HepG2 (cell line): ENCODE data around the gene SMYD5. TPM values are rescaled to one million over a fixed set of nuclear protein-coding genes. Genes with fewer than 3 reads are reported as not detected.

ENCODE experiments used
- ATF2 ChIP-seq: sonication (generic); formaldehyde crosslinking; IDR thresholded peaks from 2 replicates; pipeline ENCODE4 v1.4.0; 2020; ENCODE audit warnings: missing genetic modification reagents
- DDIT3 ChIP-seq: sonication (generic); formaldehyde crosslinking; IDR thresholded peaks from 2 replicates; pipeline ENCODE4 v1.4.0; 2020; ENCODE audit warnings: mild to moderate bottlenecking, missing genetic modification reagents
- ETV6 ChIP-seq: sonication (generic); formaldehyde crosslinking; conservative IDR thresholded peaks from 2 replicates; pipeline ENCODE4 v1.4.0; 2020; ENCODE audit warnings: missing genetic modification reagents
- HOXA9 ChIP-seq: sonication (generic); formaldehyde crosslinking; IDR thresholded peaks from 2 replicates; pipeline ENCODE4 v1.8.1; 2022; ENCODE audit warnings: missing genetic modification reagents, mild to moderate bottlenecking, moderate library complexity, borderline replicate concordance
- NFKB2 ChIP-seq: sonication (generic); formaldehyde crosslinking; IDR thresholded peaks from 2 replicates; pipeline ENCODE4 v1.4.0; 2020; ENCODE audit warnings: missing genetic modification reagents, borderline replicate concordance
- PAX8 ChIP-seq: sonication (generic); formaldehyde crosslinking; IDR thresholded peaks from 2 replicates; pipeline ENCODE4 v1.8.0; 2022; ENCODE audit warnings: mild to moderate bottlenecking, missing genetic modification reagents, borderline replicate concordance
- POGZ ChIP-seq: sonication (generic); formaldehyde crosslinking; IDR thresholded peaks from 2 replicates; pipeline ENCODE4 v1.4.0; 2020; ENCODE audit warnings: mild to moderate bottlenecking, missing genetic modification reagents
- RFXAP ChIP-seq: sonication (generic); formaldehyde crosslinking; IDR thresholded peaks from 2 replicates; pipeline ENCODE4 v1.4.0; 2020; ENCODE audit warnings: missing genetic modification reagents, borderline replicate concordance
- SALL2 ChIP-seq: sonication (generic); formaldehyde crosslinking; IDR thresholded peaks from 2 replicates; pipeline ENCODE4 v1.8.1; 2023; ENCODE audit warnings: mild to moderate bottlenecking, missing genetic modification reagents, inconsistent platforms
- SIN3A ChIP-seq: IDR thresholded peaks from 2 replicates; pipeline ENCODE4 v1.6.1; 2011; ENCODE audit warnings: low read depth, mild to moderate bottlenecking, control low read depth, low read length, borderline replicate concordance
- SP140L ChIP-seq: sonication (generic); formaldehyde crosslinking; IDR thresholded peaks from 2 replicates; pipeline ENCODE4 v1.4.0; 2020; ENCODE audit warnings: missing genetic modification reagents, borderline replicate concordance
- SRSF4 ChIP-seq: fragments of 200-400 bp; formaldehyde crosslinking; IDR thresholded peaks from one replicate; pipeline ENCODE4 v1.6.1; 2018; ENCODE audit warnings: mild to moderate bottlenecking, low read depth, low read length, moderate library complexity; ENCODE audit not compliant: poor library complexity, severe bottlenecking
- SRY ChIP-seq: sonication (generic); formaldehyde crosslinking; IDR thresholded peaks from 2 replicates; pipeline ENCODE4 v1.8.0; 2022; ENCODE audit warnings: mild to moderate bottlenecking, missing genetic modification reagents
- ZBTB4 ChIP-seq: sonication (generic); formaldehyde crosslinking; IDR thresholded peaks from 2 replicates; pipeline ENCODE4 v1.4.0; 2020; ENCODE audit warnings: missing genetic modification reagents, mild to moderate bottlenecking, borderline replicate concordance
- ZNF251 ChIP-seq: sonication (generic); formaldehyde crosslinking; IDR thresholded peaks from 2 replicates; pipeline ENCODE4 v1.9.0; 2021; ENCODE audit warnings: mild to moderate bottlenecking, missing genetic modification reagents
- ZNF264 ChIP-seq: sonication (generic); formaldehyde crosslinking; IDR thresholded peaks from 2 replicates; pipeline ENCODE4 v1.4.0; 2020; ENCODE audit warnings: missing genetic modification reagents
- ZNF292 ChIP-seq: sonication (generic); formaldehyde crosslinking; IDR thresholded peaks from 2 replicates; pipeline ENCODE4 v1.8.1; 2022; ENCODE audit warnings: mild to moderate bottlenecking, low read depth, missing genetic modification reagents, borderline replicate concordance
- ZNF33A ChIP-seq: sonication (generic); formaldehyde crosslinking; IDR thresholded peaks from 2 replicates; pipeline ENCODE4 v1.5.1; 2020; ENCODE audit warnings: missing genetic modification reagents, mild to moderate bottlenecking, moderate library complexity, borderline replicate concordance
- ZNF543 ChIP-seq: sonication (generic); formaldehyde crosslinking; IDR thresholded peaks from 2 replicates; pipeline ENCODE4 v1.4.0; 2020; ENCODE audit warnings: mild to moderate bottlenecking, missing genetic modification reagents
- ZNF616 ChIP-seq: sonication (generic); formaldehyde crosslinking; IDR thresholded peaks from 2 replicates; pipeline ENCODE4 v1.5.0; 2020; ENCODE audit warnings: low read depth, mild to moderate bottlenecking, missing genetic modification reagents
- ZNF687 ChIP-seq: sonication (generic); formaldehyde crosslinking; IDR thresholded peaks from 2 replicates; pipeline ENCODE4 v1.5.1; 2020; ENCODE audit warnings: mild to moderate bottlenecking, missing genetic modification reagents, moderate library complexity
- polyA plus RNA-seq, 8 experiments: library from polyadenylated mRNA; depleted of rRNA in 3 of 8; stranded (reverse) in 7 of 8; unstranded in 1 of 8; fragments of >200 nt; fragmentation: Illumina TruSeq in 4 of 8; extraction: Trizol in 4 of 8; gene quantifications; 2 replicates each; pipeline versions ENCODE4 v1.2.1 to v1.2.3, GENCODE V29; 2011 to 2016; ENCODE audit warnings: low read depth in 4 of 8, missing spikeins in 1 of 8, mixed read lengths in 1 of 8; ENCODE audit not compliant: insufficient read depth in 1 of 8
- total RNA-seq, 5 experiments: library from RNA; depleted of rRNA; stranded (reverse); fragments of >200 nt; fragmentation: Illumina TruSeq; extraction: Trizol; gene quantifications; 2 replicates each; pipeline ENCODE4 v1.2.3, GENCODE V29; 2016; ENCODE audit warnings: low read depth in 1 of 5

SMYD5 gene
- total and polyA plus RNA-seq, 2 of the 13 experiments (the other 11 are each of a cell fraction or from before 2014, with no cell fraction given) = 55.8 to 70.4 TPM

- no peak for TF ChIP-seq SALL2
- no peak for TF ChIP-seq ZNF251 (CRISPR knock-in tag)
- no peak for TF ChIP-seq SP140L (CRISPR knock-in tag)
- TF ChIP-seq PAX8 (CRISPR knock-in tag) = no peak
- no peak for TF ChIP-seq ZNF264 (CRISPR knock-in tag)
- TF ChIP-seq DDIT3 (CRISPR knock-in tag) = no peak
- TF ChIP-seq ATF2 (CRISPR knock-in tag) = peak; percentile 23; the same call in 1 of the 2 replicates
- TF ChIP-seq RFXAP (CRISPR knock-in tag) = no peak
- TF ChIP-seq SIN3A = no peak
- no peak for TF ChIP-seq ZNF543
- no peak for TF ChIP-seq ZNF292 (CRISPR knock-in tag)
- no peak for TF ChIP-seq SRSF4
- 0 out of 2 replicates have a peak, but pooled peaks have one; percentile 16 for TF ChIP-seq ETV6
- TF ChIP-seq ZBTB4 (CRISPR knock-in tag) = peak; percentile 62; the same call in 1 of the 2 replicates
- TF ChIP-seq HOXA9 (CRISPR knock-in tag) = no peak
- TF ChIP-seq POGZ (CRISPR knock-in tag) = no peak
- no peak for TF ChIP-seq SRY (CRISPR knock-in tag)
- TF ChIP-seq NFKB2 (CRISPR knock-in tag) = peak; percentile 5; the same call in 1 of the 2 replicates
- no peak for TF ChIP-seq ZNF33A (CRISPR knock-in tag)
- peak; percentile 87 for TF ChIP-seq ZNF687 (CRISPR knock-in tag)
- no peak for TF ChIP-seq ZNF616 (CRISPR knock-in tag)
Measured at GRCh38 chr2:73260338-73260984, 46.4 kb downstream of the SMYD5 start (continued).
